Bronchial epithelial cell (primary cell): ENCODE measurements around the gene NSL1. TPM values are rescaled to one million over a fixed set of nuclear protein-coding genes. Genes with fewer than 3 reads are reported as not detected.

Source experiments
- DNase-seq: peaks from one replicate; pipeline ENCODE4 v3.0.0-alpha.2; 2010; ENCODE audit warnings: low read depth
- FAIRE-seq: peaks from 2 replicates; lab custom pipeline; 2011; peaks lifted over from hg19 to GRCh38; lab: Jason Lieb, UNC
- H3K27me3 ChIP-seq: 2 replicates; pipeline ENCODE4 v1.5.1; 2011; ENCODE audit warnings: low read length; ENCODE audit not compliant: control insufficient read depth, insufficient read depth
- H3K36me3 ChIP-seq: 2 replicates; pipeline ENCODE4 v1.5.1; 2011; ENCODE audit warnings: low read length; ENCODE audit not compliant: control insufficient read depth, insufficient read depth
- H3K4me3 ChIP-seq: 2 replicates; pipeline ENCODE4 v1.5.1; 2011; ENCODE audit warnings: mild to moderate bottlenecking, low read depth, low read length, control low read depth
- total RNA-seq: library from RNA; depleted of rRNA; stranded (reverse); fragments of >200 nt; gene quantifications from 2 replicates; pipeline ENCODE4 v1.2.1, GENCODE V29; 2014
- TF ChIP-seq, protein P1 (sequence below): IDR thresholded peaks from 2 replicates; pipeline ENCODE4 v1.5.1; 2011; ENCODE audit warnings: mild to moderate bottlenecking, moderate library complexity, low read length, control low read depth, inconsistent platforms; ENCODE audit not compliant: insufficient read depth, severe bottlenecking

The NSL1 gene
- total RNA-seq, 1 donor from 2014 or later = 11.3 TPM

DNA sequence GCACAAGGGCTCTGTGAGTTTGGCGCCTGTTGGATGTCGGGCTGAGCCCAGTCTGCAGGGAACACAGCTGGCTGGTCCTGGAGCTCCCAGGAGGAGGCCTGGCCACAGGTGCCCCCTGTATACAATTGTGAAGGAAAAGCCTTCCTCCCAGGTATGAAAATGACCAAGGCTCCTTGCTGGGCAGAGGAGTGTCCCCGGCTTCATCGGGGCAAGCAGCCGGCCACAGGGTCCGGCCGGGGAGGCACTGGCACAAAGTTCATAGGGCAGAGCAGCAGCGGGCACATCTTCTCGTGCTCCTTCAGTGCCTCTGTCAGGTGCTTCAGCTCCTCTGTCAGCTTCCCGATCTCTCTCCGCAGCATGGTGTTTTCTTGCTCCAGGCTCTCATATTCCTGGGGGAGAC lies 105.0 kb downstream of the NSL1 start:
- peaks cover 6% of the 10 kb centered on the region for H3K27me3 ChIP-seq
- FAIRE-seq (no peak), DNase-seq (no peak)
- H3K4me3 ChIP-seq = no peak overlapping the region
- no peaks in the 10 kb centered on the region for H3K36me3 ChIP-seq
- TF ChIP-seq, protein P1, sequence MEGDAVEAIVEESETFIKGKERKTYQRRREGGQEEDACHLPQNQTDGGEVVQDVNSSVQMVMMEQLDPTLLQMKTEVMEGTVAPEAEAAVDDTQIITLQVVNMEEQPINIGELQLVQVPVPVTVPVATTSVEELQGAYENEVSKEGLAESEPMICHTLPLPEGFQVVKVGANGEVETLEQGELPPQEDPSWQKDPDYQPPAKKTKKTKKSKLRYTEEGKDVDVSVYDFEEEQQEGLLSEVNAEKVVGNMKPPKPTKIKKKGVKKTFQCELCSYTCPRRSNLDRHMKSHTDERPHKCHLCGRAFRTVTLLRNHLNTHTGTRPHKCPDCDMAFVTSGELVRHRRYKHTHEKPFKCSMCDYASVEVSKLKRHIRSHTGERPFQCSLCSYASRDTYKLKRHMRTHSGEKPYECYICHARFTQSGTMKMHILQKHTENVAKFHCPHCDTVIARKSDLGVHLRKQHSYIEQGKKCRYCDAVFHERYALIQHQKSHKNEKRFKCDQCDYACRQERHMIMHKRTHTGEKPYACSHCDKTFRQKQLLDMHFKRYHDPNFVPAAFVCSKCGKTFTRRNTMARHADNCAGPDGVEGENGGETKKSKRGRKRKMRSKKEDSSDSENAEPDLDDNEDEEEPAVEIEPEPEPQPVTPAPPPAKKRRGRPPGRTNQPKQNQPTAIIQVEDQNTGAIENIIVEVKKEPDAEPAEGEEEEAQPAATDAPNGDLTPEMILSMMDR = no peak

GRCh38 chr1:212686069-212686468 lies 105.5 kb downstream of the NSL1 start:
- H3K27me3 ChIP-seq = peaks cover 6% of the 10 kb centered on the region
- no peak overlapping the region for H3K4me3 ChIP-seq
- DNase-seq (no peak), FAIRE-seq (no peak)
- TF ChIP-seq, protein P1 = no peak
- H3K36me3 ChIP-seq = no peaks in the 10 kb centered on the region

GRCh38 chr1:212685429-212685828 lies 106.1 kb downstream of the NSL1 start:
- DNase-seq (no peak), FAIRE-seq (no peak)
- Histone ChIP-seq H3K27me3 (peaks cover 4% of the 10 kb centered on the region), H3K36me3 (no peaks in the 10 kb centered on the region), H3K4me3 (no peak overlapping the region)
- TF ChIP-seq, protein P1 = no peak

GRCh38 chr1:212684521-212685090 lies 107.0 kb downstream of the NSL1 start:
- FAIRE-seq = no peak
- Histone ChIP-seq H3K27me3 (peaks cover 1% of the 10 kb centered on the region), H3K36me3 (no peaks in the 10 kb centered on the region), H3K4me3 (no peak overlapping the region)
- TF ChIP-seq, protein P1 = no peak
- DNase-seq = no peak

- DNase-seq (no peak), FAIRE-seq (no peak)
- TF ChIP-seq, protein P1 = no peak
- Histone ChIP-seq H3K27me3 (peaks cover 1% of the 10 kb centered on the region), H3K4me3 (no peak overlapping the region), H3K36me3 (no peaks in the 10 kb centered on the region)
Measured at GRCh38 chr1:212684076-212684475, 107.5 kb downstream of the NSL1 start.

DNA sequence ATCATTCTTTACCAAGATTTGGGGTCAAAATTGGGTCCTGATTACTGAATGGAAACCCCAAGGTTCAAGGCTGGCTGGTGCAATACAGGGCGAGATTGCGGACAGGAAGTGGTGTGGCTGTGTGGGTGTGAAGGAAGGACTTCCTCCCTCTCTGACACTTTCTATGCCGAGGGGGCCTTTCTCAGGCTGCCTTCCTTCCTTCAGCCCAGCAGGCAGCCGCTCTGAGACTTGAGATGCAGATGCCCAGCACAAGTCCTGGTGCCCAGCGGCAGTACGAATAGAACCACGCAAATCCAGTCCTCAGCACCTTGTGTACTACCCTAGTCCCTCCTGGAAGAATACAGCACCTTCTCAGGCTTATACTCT lies 108.2 kb downstream of the NSL1 start:
- FAIRE-seq = no peak
- Histone ChIP-seq H3K36me3 (no peaks in the 10 kb centered on the region), H3K27me3 (peaks cover 1% of the 10 kb centered on the region), H3K4me3 (no peak overlapping the region)
- DNase-seq = no peak
- TF ChIP-seq, protein P1 = no peak
